Measurements from ENCODE around the gene NRL. TPM values are rescaled to one million over a fixed set of nuclear protein-coding genes. Genes with fewer than 3 reads are reported as not detected.

The NRL gene
- 1 to 10 TPM; 1.7 to 2.5 TPM for total RNA-seq

DNA sequence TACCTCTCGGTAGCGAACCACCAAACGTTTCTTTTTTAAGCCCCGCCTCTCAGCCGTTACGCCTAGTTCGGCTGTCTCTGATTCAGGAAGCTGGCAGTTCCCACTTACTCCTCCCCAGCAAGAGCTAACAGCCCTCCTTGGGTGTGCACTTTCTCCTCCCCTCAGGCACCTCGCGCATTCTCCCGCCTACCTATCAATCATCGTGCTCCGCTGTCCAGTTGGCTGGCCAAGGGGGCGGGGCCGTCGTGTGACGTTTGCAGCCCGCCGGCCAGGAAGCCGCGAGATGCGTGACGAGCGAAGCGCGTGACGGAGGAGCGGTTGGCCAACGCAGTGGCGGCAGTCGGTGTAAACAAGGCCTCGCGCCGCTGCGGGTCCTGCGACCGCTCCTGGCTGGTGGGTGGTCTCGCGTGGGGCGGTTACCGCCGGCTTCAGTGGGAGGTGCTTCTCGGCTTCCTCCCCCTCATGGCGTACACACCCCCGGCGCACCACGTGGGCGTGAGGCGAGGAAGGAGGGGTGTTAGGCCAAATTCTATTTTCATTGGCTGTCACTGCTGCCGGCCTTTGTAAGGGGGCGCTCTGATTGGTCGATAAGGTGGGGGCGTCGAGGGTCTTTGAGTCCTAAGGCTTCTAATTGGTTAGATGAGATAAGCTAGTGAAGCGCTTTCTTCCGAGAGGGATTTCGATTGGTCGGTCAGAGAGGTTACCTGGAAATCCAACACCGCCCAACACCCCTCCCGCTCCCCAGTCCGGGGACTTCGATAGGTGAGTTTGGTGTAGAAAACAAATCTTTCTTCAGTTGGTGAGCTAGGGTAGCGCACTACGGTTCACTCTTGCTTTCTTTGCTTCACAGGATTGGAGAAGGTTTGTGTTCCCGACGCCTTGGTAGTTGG lies at the start of gene NRL, which contains the start of gene DCAF11:
TSS of gene NRL (minus strand) at position 418 of the 890 bp plus-strand sequence. CDS start 32,101 bp downstream, outside the sequence.
TSS of gene DCAF11 (plus strand) at position 246 of the 890 bp plus-strand sequence. CDS start 818 bp downstream, outside the sequence.
- peaks cover 24% of the 10 kb centered on the region for H3K4me1 Mint-ChIP-seq
- peak within 1 kb of the TSS; percentile 100 for H3K4me3 Mint-ChIP-seq
- H3K27ac Mint-ChIP-seq = peak within 1 kb of the TSS; percentile 98
- no peaks in the 10 kb centered on the region for H3K9me3 Mint-ChIP-seq
- no peaks in the 10 kb centered on the region for H3K27me3 Mint-ChIP-seq
- ATAC-seq (replicated peaks) = peak; percentile 90
- H3K36me3 Mint-ChIP-seq (ENCODE audit: low read depth) = peaks cover 54% of the 10 kb centered on the region

DNA sequence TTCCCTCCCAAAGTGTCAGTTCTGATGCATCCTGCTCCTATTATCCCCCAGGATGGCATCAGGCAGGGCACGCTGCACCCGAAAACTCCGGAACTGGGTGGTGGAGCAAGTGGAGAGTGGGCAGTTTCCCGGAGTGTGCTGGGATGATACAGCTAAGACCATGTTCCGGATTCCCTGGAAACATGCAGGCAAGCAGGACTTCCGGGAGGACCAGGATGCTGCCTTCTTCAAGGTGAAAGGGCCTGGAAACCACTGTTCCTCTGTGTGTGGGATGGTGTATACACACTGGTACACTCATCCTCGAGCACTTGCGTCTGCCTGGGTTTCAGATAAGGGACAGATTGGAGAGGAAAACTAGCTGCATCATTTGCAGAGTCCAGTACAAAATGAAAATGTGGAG lies 47.3 kb upstream of the NRL start:
- no peaks in the 10 kb centered on the region for H3K27me3 Mint-ChIP-seq
- ATAC-seq (replicated peaks) = peak; percentile 39

DNA sequence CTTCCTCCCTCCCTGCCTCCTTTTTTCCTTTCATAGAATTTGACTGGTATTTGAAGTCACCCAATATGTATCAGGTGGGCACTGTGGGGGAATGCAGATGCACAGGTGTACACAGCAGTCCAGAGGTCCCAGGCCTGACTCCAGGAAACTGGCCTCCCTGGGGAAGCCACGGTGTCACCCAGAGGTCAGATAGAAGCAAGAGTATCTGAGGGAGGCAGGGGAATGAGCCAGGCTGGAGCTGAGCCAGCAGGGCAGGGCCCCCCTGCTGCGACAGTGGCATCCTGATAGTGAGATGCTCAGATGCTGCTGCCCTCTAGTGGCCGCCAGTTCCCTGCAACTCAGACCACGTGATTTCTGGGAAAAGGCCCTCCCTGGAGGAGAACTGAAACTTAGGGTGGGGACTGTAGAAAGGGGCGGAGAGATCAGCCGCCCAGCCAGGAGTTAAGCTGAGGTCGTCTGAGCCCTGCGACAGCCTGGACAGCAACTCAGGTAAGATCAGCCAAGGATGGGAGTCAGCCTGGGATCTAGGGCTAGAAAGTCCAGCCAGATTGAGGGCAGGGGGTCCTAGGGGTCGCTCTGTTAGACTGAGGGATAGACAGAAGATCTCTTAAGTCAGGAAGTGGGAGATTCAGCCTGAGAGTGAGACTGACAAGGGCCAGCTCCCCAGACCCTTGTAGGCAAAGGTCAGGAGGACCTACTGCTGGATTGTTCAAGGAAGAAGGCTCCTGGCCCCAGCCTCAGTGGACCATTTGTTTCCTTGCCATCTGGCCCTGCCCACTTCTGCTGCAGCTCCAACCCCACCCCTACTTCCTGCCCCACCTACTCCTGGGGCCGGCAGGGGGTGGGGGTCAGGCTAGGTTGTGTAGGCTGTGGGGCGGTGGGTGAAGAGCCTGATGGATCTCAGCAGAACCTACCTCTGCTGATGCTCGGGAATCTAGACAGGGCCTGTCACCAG lies 46.4 kb upstream of the NRL start, which contains the start of gene IRF9:
TSS of gene IRF9 (plus strand) at position 416 of the 955 bp plus-strand sequence. CDS start 880 bp downstream, outside the sequence.
- Mint-ChIP-seq H3K4me3 (peak within 1 kb of the TSS; percentile 98), H3K9me3 (no peaks in the 10 kb centered on the region), H3K4me1 (peaks cover 24% of the 10 kb centered on the region), H3K27ac (peak within 1 kb of the TSS; percentile 99), H3K27me3 (no peaks in the 10 kb centered on the region), H3K36me3 (ENCODE audit: low read depth) (peaks cover 100% of the 10 kb centered on the region)
- ATAC-seq (replicated peaks) = peak; percentile 92

More for the DNA sequence above, 47.3 kb upstream of the NRL start:
- peak overlapping the region; percentile 99 for H3K27ac Mint-ChIP-seq
- H3K36me3 Mint-ChIP-seq (ENCODE audit: low read depth) = peaks cover 100% of the 10 kb centered on the region
- H3K4me1 Mint-ChIP-seq = peaks cover 24% of the 10 kb centered on the region
- H3K4me3 Mint-ChIP-seq = peak overlapping the region; percentile 98
- H3K9me3 Mint-ChIP-seq = no peaks in the 10 kb centered on the region

DNA sequence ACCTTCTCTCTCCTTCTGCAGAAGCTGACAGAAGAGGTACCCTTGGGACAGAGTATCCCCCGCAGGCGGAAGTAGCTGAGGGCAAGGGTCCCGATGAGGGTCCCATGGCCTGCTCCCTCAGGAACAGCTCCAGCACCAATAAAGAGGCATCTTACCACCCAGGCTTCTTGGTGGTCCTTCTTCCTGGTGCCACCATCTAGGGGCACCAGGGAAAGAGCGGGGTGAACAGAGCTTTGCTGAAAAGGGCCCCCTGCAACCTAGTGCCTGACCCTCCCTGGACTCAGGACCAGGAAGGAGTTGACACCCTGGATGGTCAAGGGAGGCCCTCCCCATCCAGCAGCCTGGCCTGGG lies 45.7 kb upstream of the NRL start:
- H3K9me3 Mint-ChIP-seq = no peaks in the 10 kb centered on the region
- H3K27me3 Mint-ChIP-seq = no peaks in the 10 kb centered on the region
- ATAC-seq (replicated peaks) = no peak
- H3K4me3 Mint-ChIP-seq = peak overlapping the region; percentile 98
- peak overlapping the region; percentile 99 for H3K27ac Mint-ChIP-seq
- H3K36me3 Mint-ChIP-seq (ENCODE audit: low read depth) = peaks cover 100% of the 10 kb centered on the region
- peaks cover 24% of the 10 kb centered on the region for H3K4me1 Mint-ChIP-seq

DNA sequence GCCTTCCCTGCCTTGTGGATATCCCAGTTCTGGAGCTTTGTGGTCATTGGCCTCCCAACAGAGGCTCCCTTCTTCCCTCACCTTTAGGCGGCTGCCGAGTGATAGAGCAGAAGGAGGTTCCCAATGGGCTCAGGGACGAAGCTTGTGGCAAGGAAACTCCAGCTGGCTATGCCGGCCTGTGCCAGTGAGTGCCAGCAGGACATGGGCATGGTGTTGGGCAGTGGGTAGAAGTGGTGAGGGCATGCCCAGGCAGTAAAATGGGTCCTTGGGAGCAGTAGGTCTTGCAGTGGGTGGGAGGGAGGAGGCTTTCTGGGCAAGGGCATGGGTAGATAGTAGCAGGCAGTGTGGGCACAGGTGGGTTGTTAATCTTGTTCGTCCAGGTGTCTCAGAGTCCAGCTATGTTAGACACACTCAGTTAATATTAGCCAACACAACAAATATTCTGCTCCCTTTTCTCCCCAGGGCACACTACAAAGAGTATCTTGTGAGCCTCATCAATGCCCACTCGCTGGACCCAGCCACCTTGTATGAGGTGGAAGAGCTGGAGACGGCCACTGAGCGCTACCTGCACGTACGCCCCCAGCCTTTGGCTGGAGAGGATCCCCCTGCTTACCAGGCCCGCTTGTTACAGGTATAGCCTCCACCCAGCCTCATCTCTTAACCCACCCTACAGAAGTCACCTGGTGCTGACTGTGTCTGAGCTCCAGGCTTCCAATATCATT lies 45.2 kb upstream of the NRL start:
- Mint-ChIP-seq H3K9me3 (no peaks in the 10 kb centered on the region), H3K36me3 (ENCODE audit: low read depth) (peaks cover 100% of the 10 kb centered on the region), H3K4me1 (peaks cover 20% of the 10 kb centered on the region), H3K27me3 (no peaks in the 10 kb centered on the region), H3K27ac (peak overlapping the region; percentile 99), H3K4me3 (no peak overlapping the region)
- ATAC-seq (replicated peaks) = no peak

DNA sequence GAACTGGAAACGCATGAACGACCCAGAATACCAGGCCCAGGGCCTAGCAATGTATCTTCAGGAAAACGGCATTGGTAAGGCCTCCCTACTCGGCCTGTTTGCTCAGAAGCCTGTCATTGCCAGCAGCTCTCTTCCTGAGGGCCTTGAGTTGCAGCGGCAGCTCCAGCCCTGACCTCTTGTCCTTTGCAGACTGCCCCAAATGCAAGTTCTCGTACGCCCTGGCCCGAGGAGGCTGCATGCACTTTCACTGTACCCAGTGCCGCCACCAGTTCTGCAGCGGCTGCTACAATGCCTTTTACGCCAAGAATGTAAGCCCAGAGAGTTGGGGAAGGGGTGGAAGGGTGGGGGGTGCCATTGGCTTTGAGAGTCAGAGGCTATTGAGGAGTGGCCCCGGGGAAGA lies 42.6 kb upstream of the NRL start:
- no peak overlapping the region for H3K4me3 Mint-ChIP-seq
- H3K27me3 Mint-ChIP-seq = no peaks in the 10 kb centered on the region
- ATAC-seq (replicated peaks) = no peak
- peaks cover 10% of the 10 kb centered on the region for H3K4me1 Mint-ChIP-seq
- no peaks in the 10 kb centered on the region for H3K9me3 Mint-ChIP-seq
- H3K27ac Mint-ChIP-seq = peak overlapping the region; percentile 67
- peaks cover 93% of the 10 kb centered on the region for H3K36me3 Mint-ChIP-seq (ENCODE audit: low read depth)

DNA sequence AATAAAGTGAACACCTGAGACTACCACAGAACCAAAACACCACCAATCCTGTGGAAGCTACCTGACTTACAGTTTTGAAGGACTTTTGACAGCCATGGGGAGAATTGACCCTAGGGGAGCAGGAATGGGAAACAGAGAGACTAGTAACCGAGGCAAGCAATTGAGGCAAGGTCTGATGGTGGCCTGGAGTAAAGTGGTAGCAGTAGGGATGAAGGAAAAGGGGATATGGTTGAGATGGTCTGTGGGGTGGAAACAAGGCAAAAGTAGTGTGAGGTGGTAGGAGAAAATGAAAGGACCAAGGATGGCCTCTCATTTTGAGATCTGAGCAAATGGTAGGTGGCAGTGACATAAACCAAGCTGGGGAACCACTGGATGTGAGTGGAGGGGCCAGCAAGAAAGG lies 42.1 kb upstream of the NRL start:
- no peak for ATAC-seq (replicated peaks)
- H3K27ac Mint-ChIP-seq = peak overlapping the region; percentile 67
- no peak overlapping the region for H3K4me3 Mint-ChIP-seq
- H3K27me3 Mint-ChIP-seq = no peaks in the 10 kb centered on the region
- no peaks in the 10 kb centered on the region for H3K9me3 Mint-ChIP-seq
- peaks cover 93% of the 10 kb centered on the region for H3K36me3 Mint-ChIP-seq (ENCODE audit: low read depth)
- peaks cover 5% of the 10 kb centered on the region for H3K4me1 Mint-ChIP-seq

DNA sequence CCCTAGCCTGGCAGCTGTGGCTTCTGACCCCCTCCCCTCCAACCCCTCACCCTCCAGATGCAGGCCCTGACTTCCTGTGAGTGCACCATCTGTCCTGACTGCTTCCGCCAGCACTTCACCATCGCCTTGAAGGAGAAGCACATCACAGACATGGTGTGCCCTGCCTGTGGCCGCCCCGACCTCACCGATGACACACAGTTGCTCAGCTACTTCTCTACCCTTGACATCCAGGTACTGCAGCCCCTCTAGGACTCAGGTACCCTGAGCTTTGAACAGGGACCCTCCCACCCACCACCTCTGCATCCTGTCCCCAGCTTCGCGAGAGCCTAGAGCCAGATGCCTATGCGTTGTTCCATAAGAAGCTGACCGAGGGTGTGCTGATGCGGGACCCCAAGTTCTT lies 40.4 kb upstream of the NRL start:
- no peaks in the 10 kb centered on the region for H3K9me3 Mint-ChIP-seq
- peaks cover 93% of the 10 kb centered on the region for H3K36me3 Mint-ChIP-seq (ENCODE audit: low read depth)
- H3K27ac Mint-ChIP-seq = peak overlapping the region; percentile 58
- H3K27me3 Mint-ChIP-seq = no peaks in the 10 kb centered on the region
- no peak for ATAC-seq (replicated peaks)
- no peaks in the 10 kb centered on the region for H3K4me1 Mint-ChIP-seq
- no peak overlapping the region for H3K4me3 Mint-ChIP-seq

DNA sequence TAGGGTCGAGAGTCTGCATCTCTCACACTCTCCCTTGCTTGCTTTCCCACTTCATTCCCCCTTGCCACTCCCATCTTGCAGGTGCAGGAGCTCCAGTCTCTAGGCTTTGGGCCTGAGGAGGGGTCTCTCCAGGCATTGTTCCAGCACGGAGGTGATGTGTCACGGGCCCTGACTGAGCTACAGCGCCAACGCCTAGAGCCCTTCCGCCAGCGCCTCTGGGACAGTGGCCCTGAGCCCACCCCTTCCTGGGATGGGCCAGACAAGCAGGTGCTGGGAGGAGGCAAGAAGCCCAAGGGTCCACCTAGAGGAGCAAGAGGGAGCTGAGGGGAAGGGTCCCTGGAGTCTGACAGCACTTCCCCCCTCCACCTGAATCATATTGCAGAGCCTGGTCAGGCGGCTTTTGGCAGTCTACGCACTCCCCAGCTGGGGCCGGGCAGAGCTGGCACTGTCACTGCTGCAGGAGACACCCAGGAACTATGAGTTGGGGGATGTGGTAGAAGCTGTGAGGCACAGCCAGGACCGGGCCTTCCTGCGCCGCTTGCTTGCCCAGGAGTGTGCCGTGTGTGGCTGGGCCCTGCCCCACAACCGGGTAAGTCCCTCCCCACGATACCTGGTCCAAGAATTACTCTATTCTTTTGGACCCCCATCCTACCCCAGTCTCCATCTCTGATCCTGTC lies 36.8 kb upstream of the NRL start:
- Mint-ChIP-seq H3K4me1 (peaks cover 15% of the 10 kb centered on the region), H3K27me3 (no peaks in the 10 kb centered on the region), H3K27ac (no peak overlapping the region), H3K9me3 (no peaks in the 10 kb centered on the region), H3K36me3 (ENCODE audit: low read depth) (peaks cover 78% of the 10 kb centered on the region), H3K4me3 (no peak overlapping the region)
- no peak for ATAC-seq (replicated peaks)

DNA sequence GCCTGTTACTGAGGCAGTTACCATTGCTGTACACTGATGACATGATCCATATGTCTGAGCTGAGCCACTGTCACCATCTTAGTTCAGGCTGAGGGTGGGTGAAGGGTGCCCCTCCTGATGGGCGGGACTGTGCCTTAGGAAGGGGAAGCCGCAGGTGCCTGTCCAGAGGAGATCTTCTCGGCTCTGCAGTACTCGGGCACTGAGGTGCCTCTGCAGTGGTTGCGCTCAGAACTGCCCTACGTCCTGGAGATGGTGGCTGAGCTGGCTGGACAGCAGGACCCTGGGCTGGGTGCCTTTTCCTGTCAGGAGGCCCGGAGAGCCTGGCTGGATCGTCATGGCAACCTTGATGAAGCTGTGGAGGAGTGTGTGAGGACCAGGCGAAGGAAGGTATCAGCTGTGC lies 36.2 kb upstream of the NRL start:
- Mint-ChIP-seq H3K9me3 (no peaks in the 10 kb centered on the region), H3K27ac (no peak overlapping the region), H3K27me3 (no peaks in the 10 kb centered on the region), H3K4me1 (peaks cover 15% of the 10 kb centered on the region), H3K36me3 (ENCODE audit: low read depth) (peaks cover 78% of the 10 kb centered on the region), H3K4me3 (no peak overlapping the region)
- no peak for ATAC-seq (replicated peaks)

DNA sequence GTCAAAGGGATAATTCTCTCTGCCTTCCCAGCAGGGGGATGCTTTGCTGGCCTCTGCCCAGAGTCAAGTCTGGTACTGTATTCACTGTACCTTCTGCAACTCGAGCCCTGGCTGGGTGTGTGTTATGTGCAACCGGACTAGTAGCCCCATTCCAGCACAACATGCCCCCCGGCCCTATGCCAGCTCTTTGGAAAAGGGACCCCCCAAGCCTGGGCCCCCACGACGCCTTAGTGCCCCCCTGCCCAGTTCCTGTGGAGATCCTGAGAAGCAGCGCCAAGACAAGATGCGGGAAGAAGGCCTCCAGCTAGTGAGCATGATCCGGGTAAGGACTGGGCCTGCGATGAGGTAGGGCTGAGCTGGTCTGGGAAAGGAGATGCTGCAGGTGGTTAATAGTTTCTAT lies 35.8 kb upstream of the NRL start:
- no peaks in the 10 kb centered on the region for H3K9me3 Mint-ChIP-seq
- H3K4me3 Mint-ChIP-seq = no peak overlapping the region
- no peak overlapping the region for H3K27ac Mint-ChIP-seq
- ATAC-seq (replicated peaks) = no peak
- peaks cover 78% of the 10 kb centered on the region for H3K36me3 Mint-ChIP-seq (ENCODE audit: low read depth)
- H3K27me3 Mint-ChIP-seq = no peaks in the 10 kb centered on the region
- peaks cover 18% of the 10 kb centered on the region for H3K4me1 Mint-ChIP-seq

DNA sequence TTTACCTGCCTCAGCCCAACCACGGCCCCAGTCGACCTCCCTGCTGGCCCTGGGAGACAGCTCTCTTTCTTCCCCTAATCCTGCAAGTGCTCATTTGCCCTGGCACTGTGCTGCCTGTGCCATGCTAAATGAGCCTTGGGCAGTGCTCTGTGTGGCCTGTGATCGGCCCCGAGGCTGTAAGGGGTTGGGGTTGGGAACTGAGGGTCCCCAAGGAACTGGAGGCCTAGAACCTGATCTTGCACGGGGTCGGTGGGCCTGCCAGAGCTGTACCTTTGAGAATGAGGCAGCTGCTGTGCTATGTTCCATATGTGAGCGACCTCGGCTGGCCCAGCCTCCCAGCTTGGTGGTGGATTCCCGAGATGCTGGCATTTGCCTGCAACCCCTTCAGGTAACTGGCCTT lies 35.3 kb upstream of the NRL start:
- Mint-ChIP-seq H3K4me1 (peaks cover 23% of the 10 kb centered on the region), H3K27me3 (no peaks in the 10 kb centered on the region), H3K4me3 (no peak overlapping the region), H3K36me3 (ENCODE audit: low read depth) (peaks cover 78% of the 10 kb centered on the region), H3K27ac (no peak overlapping the region), H3K9me3 (no peaks in the 10 kb centered on the region)
- no peak for ATAC-seq (replicated peaks)

DNA sequence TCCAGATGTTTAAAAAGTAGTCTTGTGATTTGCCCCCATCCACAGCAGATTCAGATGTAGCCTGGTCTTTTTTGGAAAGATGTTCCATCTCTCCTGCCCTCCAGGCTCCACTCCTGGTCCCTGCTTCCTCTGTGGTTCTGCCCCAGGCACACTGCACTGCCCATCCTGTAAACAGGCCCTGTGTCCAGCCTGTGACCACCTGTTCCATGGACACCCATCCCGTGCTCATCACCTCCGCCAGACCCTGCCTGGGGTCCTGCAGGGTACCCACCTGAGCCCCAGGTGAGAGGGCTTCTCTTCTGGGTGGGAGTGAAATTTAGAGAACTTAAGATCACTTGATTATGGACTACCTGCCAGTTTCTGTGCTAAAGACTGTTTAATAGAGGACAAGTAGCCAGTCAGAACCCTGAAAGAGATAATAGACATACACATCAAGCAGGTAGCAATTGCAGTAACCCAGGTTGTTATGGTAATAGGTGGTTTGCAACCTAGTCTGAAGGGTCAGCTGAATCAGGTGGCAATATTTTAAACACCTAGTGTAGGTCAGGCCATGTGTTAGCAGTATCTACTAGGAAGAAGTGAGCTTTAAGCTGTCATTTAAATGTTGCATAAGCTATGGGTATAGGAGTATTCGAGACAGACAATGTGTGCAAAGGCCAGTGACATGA lies 34.7 kb upstream of the NRL start:
- Mint-ChIP-seq H3K4me1 (peaks cover 26% of the 10 kb centered on the region), H3K36me3 (ENCODE audit: low read depth) (peaks cover 78% of the 10 kb centered on the region), H3K27ac (peak overlapping the region; percentile 85), H3K4me3 (peak overlapping the region; percentile 91), H3K9me3 (no peaks in the 10 kb centered on the region), H3K27me3 (no peaks in the 10 kb centered on the region)
- no peak for ATAC-seq (replicated peaks)

All from activated T-helper 17 cell treated with anti-CD3 and anti-CD28 coated beads, Interleukin-2, amount 50 U/mL, for 72 hours (primary cell).